Keratinocyte (primary cell): ENCODE data around the gene MAOB. TPM values are rescaled to one million over a fixed set of nuclear protein-coding genes. Genes with fewer than 3 reads are reported as not detected.

Experiments
- DNase-seq: peaks from one replicate; pipeline ENCODE4 v3.0.0-alpha.2; 2011; ENCODE audit warnings: low read depth, missing footprints, low spot score
- FAIRE-seq: peaks from 2 replicates; lab custom pipeline; 2011; peaks lifted over from hg19 to GRCh38; lab: Jason Lieb, UNC
- H2AFZ ChIP-seq: 2 replicates; pipeline ENCODE4 v1.6.0; 2012; ENCODE audit warnings: low read length, control low read depth, inconsistent platforms; ENCODE audit not compliant: control insufficient read depth
- H3K27ac ChIP-seq: 2 replicates; pipeline ENCODE4 v1.5.1; 2011; ENCODE audit warnings: low read length; ENCODE audit not compliant: control insufficient read depth, insufficient read depth
- H3K27me3 ChIP-seq: 3 replicates; pipeline ENCODE4 v1.6.0; 2011; ENCODE audit warnings: low read length; ENCODE audit not compliant: control insufficient read depth, insufficient read depth; ENCODE audit errors: extremely low read depth
- H3K36me3 ChIP-seq, 2 experiments: 2 replicates in 1 of 2; 3 replicates in 1 of 2; pipeline ENCODE4 v1.5.1; 2011; ENCODE audit warnings: low read length in 2 of 2, mild to moderate bottlenecking in 1 of 2; ENCODE audit not compliant: control insufficient read depth in 2 of 2, insufficient read depth in 2 of 2; ENCODE audit errors: extremely low read depth in 1 of 2
- H3K4me1 ChIP-seq: 3 replicates; pipeline ENCODE4 v1.5.1; 2011; ENCODE audit warnings: low read length; ENCODE audit not compliant: control insufficient read depth, insufficient read depth; ENCODE audit errors: extremely low read depth
- H3K4me2 ChIP-seq: 3 replicates; pipeline ENCODE4 v1.6.0; 2011; ENCODE audit warnings: low read depth, low read length; ENCODE audit not compliant: control insufficient read depth, insufficient read depth; ENCODE audit errors: extremely low read depth
- H3K4me3 ChIP-seq, 3 experiments: fragments of 200-600 bp in 1 of 3; sonication (generic) in 1 of 3; 2 replicates in 2 of 3; 3 replicates in 1 of 3; pipeline ENCODE4 v1.5.1; 2011 to 2016; ENCODE audit warnings: low read length in 3 of 3, mild to moderate bottlenecking in 3 of 3, control low read depth in 2 of 3, inconsistent platforms in 1 of 3, low read depth in 1 of 3, mixed read lengths in 1 of 3, mixed run types in 1 of 3, moderate library complexity in 1 of 3; ENCODE audit not compliant: control insufficient read depth in 2 of 3, insufficient read depth in 2 of 3; ENCODE audit errors: extremely low read depth in 1 of 3
- H3K79me2 ChIP-seq: 2 replicates; pipeline ENCODE4 v1.6.0; 2012; ENCODE audit warnings: low read length; ENCODE audit not compliant: control insufficient read depth, insufficient read depth
- H3K9ac ChIP-seq: 3 replicates; pipeline ENCODE4 v1.6.0; 2011; ENCODE audit warnings: low read length; ENCODE audit not compliant: control insufficient read depth, insufficient read depth; ENCODE audit errors: extremely low read depth
- H3K9me1 ChIP-seq: 3 replicates; pipeline ENCODE4 v1.6.0; 2011; ENCODE audit warnings: low read length; ENCODE audit not compliant: control insufficient read depth, insufficient read depth; ENCODE audit errors: extremely low read depth
- H3K9me3 ChIP-seq: 2 replicates; pipeline ENCODE4 v1.5.1; 2012; ENCODE audit warnings: low read depth, low read length; ENCODE audit not compliant: control insufficient read depth
- H4K20me1 ChIP-seq: 3 replicates; pipeline ENCODE4 v1.6.0; 2011; ENCODE audit warnings: low read length; ENCODE audit not compliant: control insufficient read depth, insufficient read depth; ENCODE audit errors: extremely low read depth
- EZH2 ChIP-seq: IDR thresholded peaks from one replicate; pipeline ENCODE4 v1.6.1; 2012; ENCODE audit warnings: inconsistent platforms, mild to moderate bottlenecking, low read length, moderate library complexity
- dilution Hi-C: fragments of 300-500 bp; cut with MboI; formaldehyde crosslinking; loops from one replicate; pipeline ENCODE4 v1.7.0; 2020; ENCODE audit warnings: low sequenced_read_pairs; ENCODE audit not compliant: extremely low pct_ligation_motif_present
- polyA plus RNA-seq, 5 experiments: library from polyadenylated mRNA; depleted of rRNA in 3 of 5; stranded (reverse) in 3 of 5; stranded (forward) in 1 of 5; unstranded in 1 of 5; fragments of >200 nt; gene quantifications; 1 replicate in 1 of 5; 2 replicates in 3 of 5; 3 replicates in 1 of 5; pipeline versions ENCODE4 v1.2.1 to v1.2.3, GENCODE V29; 2011 to 2012; ENCODE audit warnings: missing spikeins in 2 of 5, low read depth in 1 of 5, low replicate concordance in 1 of 5
- TF ChIP-seq, protein P1 (sequence below), 3 experiments: IDR thresholded peaks in 1 of 3; conservative IDR thresholded peaks in 1 of 3; optimal IDR thresholded peaks in 1 of 3; 2 replicates in 2 of 3; 3 replicates in 1 of 3; pipeline versions ENCODE3 to v1.5.1; 2011; ENCODE audit warnings: low read length in 3 of 3, mild to moderate bottlenecking in 3 of 3, moderate library complexity in 2 of 3, control low read depth in 1 of 3, inconsistent platforms in 1 of 3; ENCODE audit not compliant: insufficient read depth in 2 of 3; ENCODE audit errors: extremely low read depth in 1 of 3

Gene MAOB
- polyA plus RNA-seq, 1 donor (not counting 4 experiments of a cell fraction or from before 2014, with no cell fraction given) = 0.24 TPM

DNA sequence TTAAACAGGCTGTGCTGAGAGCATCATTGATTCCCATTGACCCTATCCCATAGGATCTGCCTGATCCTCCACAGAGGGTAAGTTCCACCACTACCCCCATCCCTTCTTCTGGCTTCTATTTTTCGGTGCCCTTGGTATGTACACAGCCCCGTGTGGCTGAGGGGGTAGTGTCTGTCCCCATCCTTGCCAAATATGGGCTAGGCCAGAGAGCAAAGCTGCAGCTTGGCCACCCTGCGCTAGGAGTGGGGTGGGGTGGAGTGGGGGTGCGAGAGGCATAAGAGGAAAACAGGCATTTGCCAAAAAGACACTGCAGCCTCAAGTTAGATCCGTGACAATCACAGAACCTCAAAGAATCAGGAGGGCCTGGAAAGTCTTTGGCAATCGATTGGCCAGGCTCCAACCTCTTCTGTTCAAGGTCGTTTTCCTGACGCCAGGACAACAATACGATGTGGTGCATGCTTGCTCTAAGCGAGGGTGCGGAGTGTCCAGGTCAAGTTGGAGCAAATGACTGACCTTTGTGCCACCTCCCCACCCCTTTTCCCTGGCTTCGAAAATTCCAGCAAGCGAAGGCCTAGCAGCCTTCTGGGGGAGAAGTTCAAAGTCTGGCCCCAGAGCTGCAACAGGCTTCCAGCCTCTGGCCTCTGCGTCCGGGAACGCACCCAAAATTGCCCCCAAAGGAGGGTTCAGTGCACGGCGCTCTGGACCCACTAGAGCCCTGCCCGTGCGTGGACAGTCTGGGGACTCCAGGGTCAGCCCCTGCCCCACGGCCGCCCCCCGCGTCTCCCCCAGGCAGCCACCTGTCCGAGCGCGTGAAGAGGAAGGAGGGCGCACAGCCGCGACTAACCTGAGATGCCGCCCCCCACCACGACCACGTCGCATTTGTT is 598 bp downstream of the MAOB start:
- no peak for TF ChIP-seq EZH2
- TF ChIP-seq, protein P1, sequence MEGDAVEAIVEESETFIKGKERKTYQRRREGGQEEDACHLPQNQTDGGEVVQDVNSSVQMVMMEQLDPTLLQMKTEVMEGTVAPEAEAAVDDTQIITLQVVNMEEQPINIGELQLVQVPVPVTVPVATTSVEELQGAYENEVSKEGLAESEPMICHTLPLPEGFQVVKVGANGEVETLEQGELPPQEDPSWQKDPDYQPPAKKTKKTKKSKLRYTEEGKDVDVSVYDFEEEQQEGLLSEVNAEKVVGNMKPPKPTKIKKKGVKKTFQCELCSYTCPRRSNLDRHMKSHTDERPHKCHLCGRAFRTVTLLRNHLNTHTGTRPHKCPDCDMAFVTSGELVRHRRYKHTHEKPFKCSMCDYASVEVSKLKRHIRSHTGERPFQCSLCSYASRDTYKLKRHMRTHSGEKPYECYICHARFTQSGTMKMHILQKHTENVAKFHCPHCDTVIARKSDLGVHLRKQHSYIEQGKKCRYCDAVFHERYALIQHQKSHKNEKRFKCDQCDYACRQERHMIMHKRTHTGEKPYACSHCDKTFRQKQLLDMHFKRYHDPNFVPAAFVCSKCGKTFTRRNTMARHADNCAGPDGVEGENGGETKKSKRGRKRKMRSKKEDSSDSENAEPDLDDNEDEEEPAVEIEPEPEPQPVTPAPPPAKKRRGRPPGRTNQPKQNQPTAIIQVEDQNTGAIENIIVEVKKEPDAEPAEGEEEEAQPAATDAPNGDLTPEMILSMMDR (optimal IDR thresholded peaks at IDR 0.05 in 1 of 3, IDR thresholded peaks at IDR 0.05 in 1 of 3, conservative IDR thresholded peaks at IDR 0.05 in 1 of 3; ENCODE audit: extremely low read depth in 1 of 3, insufficient read depth in 2 of 3, low read length in 3 of 3) = no peak
- no peak for FAIRE-seq

DNA sequence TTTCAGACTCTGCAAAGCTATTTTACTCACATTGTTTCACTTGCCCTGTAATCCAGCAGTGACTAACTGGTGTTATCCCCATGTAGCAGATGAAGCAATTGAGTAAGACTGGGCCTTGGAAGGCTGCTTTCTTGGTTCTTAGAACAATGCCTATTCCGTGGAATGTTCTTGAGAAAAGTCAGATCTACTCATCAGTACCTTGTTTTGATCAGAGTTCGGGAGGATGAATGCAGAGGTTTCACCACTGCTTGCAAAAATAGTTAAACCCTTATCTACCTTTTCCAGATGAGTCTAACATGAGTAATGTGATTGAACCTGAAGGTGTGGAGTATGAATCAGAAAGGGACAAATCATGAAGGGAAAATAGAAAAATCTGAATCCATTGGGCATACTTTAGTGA is 1.8 kb downstream of the MAOB start:
- peaks cover 15% of the 10 kb centered on the region for H3K4me1 ChIP-seq
- no peaks in the 10 kb centered on the region for H3K9me1 ChIP-seq
- H3K36me3 ChIP-seq = no peaks in the 10 kb centered on the region
- H3K27me3 ChIP-seq = no peaks in the 10 kb centered on the region
- no peak overlapping the region for H3K9ac ChIP-seq
- no peak overlapping the region for H2AFZ ChIP-seq
- H3K27ac ChIP-seq = no peak overlapping the region
- peak overlapping the region; percentile 11 for H3K4me2 ChIP-seq
- H3K4me3 ChIP-seq = no peak overlapping the region
- no peaks in the 10 kb centered on the region for H3K9me3 ChIP-seq
- peak; percentile 25 for DNase-seq
- TF ChIP-seq, protein P1 (optimal IDR thresholded peaks at IDR 0.05 in 1 of 3, IDR thresholded peaks at IDR 0.05 in 1 of 3, conservative IDR thresholded peaks at IDR 0.05 in 1 of 3; ENCODE audit: extremely low read depth in 1 of 3, insufficient read depth in 2 of 3, low read length in 3 of 3) = no peak
- TF ChIP-seq EZH2 = no peak
- H3K79me2 ChIP-seq = no peaks in the 10 kb centered on the region
- FAIRE-seq = no peak
- no peaks in the 10 kb centered on the region for H4K20me1 ChIP-seq
- dilution Hi-C loops = no loop called here

More for the DNA sequence above, 598 bp downstream of the MAOB start:
- Histone ChIP-seq H3K9me1 (no peaks in the 10 kb centered on the region), H4K20me1 (no peaks in the 10 kb centered on the region), H3K4me2 (no peak overlapping the region), H3K9me3 (no peaks in the 10 kb centered on the region), H2AFZ (no peak overlapping the region), H3K36me3 (no peaks in the 10 kb centered on the region), H3K79me2 (no peaks in the 10 kb centered on the region), H3K27me3 (no peaks in the 10 kb centered on the region), H3K9ac (no peak overlapping the region), H3K4me3 (no peak overlapping the region), H3K27ac (no peak overlapping the region), H3K4me1 (peaks cover 15% of the 10 kb centered on the region)
- dilution Hi-C loops = no loop called here
- no peak for DNase-seq
